Thyroid gland (tissue), 4 donors: Measurements from ENCODE around the gene NFATC2.

Source experiments
- CTCF ChIP-seq, 6 experiments: fragments of 200-600 bp in 3 of 6; fragments of 450-650 bp in 3 of 6; sonication (generic) in 3 of 6; IDR thresholded peaks; one replicate each; pipeline ENCODE4 v1.5.1; 2016 to 2019; ENCODE audit warnings: antibody characterized with exemption in 6 of 6, mild to moderate bottlenecking in 2 of 6, inconsistent platforms in 1 of 6, moderate library complexity in 1 of 6
- POLR2A ChIP-seq, 2 donors: fragments of 450-650 bp; IDR thresholded peaks; one replicate each; pipeline ENCODE4 v1.6.1; 2017; ENCODE audit warnings: antibody characterized with exemption in 2 of 2, mild to moderate bottlenecking in 2 of 2, moderate library complexity in 1 of 2

GRCh38 chr20:51540580-51540979 lies 1.9 kb downstream of the NFATC2 start:
- no peak for TF ChIP-seq CTCF (IDR thresholded peaks at IDR 0.05)
- no peak for TF ChIP-seq POLR2A (IDR thresholded peaks at IDR 0.05)
